Calu3 (cell line): Measurements from ENCODE around the gene NXNL1. TPM values are rescaled to one million over a fixed set of nuclear protein-coding genes. Genes with fewer than 3 reads are reported as not detected.

ENCODE experiments used
- BruUV-seq: library from RNA; stranded (reverse); fragments of 400-500 nt; replicated peaks from 2 replicates; lab custom pipeline; 2021; lab: Mats Ljungman, UMichigan
- CTCF ChIA-PET: fragments of 300-600 bp; sonication (Branson Sonifier 250); formaldehyde crosslinking; loops from one replicate; lab custom pipeline; 2022; ENCODE audit warnings: antibody characterized with exemption; lab: Charles Lee
- DNase-seq: peaks from one replicate; pipeline ENCODE4 v3.0.0; 2022
- H3K27ac Mint-ChIP-seq: one replicate; pipeline ENCODE4 v1.8.0; 2022; ENCODE audit warnings: mixed read lengths; ENCODE audit not compliant: unreplicated experiment
- H3K27me3 Mint-ChIP-seq: one replicate; pipeline ENCODE4 v1.8.0; 2022; ENCODE audit warnings: mixed read lengths; ENCODE audit not compliant: unreplicated experiment
- H3K36me3 Mint-ChIP-seq: one replicate; pipeline ENCODE4 v1.8.0; 2022; ENCODE audit warnings: mild to moderate bottlenecking, moderate library complexity, mixed read lengths; ENCODE audit not compliant: insufficient read depth, unreplicated experiment
- H3K4me1 Mint-ChIP-seq: one replicate; pipeline ENCODE4 v1.8.0; 2022; ENCODE audit warnings: mild to moderate bottlenecking, low read depth, mixed read lengths; ENCODE audit not compliant: unreplicated experiment
- H3K4me3 Mint-ChIP-seq: one replicate; pipeline ENCODE4 v1.8.0; 2022; ENCODE audit warnings: mild to moderate bottlenecking, low read depth, moderate library complexity, mixed read lengths; ENCODE audit not compliant: unreplicated experiment
- H3K9me3 Mint-ChIP-seq: one replicate; pipeline ENCODE4 v1.8.0; 2022; ENCODE audit warnings: low read depth, mixed read lengths; ENCODE audit not compliant: unreplicated experiment
- intact Hi-C: fragments of 100-400 bp; cut with micrococcal nuclease; formaldehyde crosslinking; loops from one replicate; pipeline ENCODE4 v1.10.0; 2022; ENCODE audit not compliant: unreplicated experiment
- total RNA-seq: library from RNA; stranded (reverse); gene quantifications from 2 replicates; pipeline ENCODE4 v1.2.3, GENCODE V29; 2022
- TF ChIP-seq, protein P1 (sequence below): fragments of 200-600 bp; IDR thresholded peaks from one replicate; pipeline ENCODE4 v1.8.0; 2022; ENCODE audit warnings: antibody characterized with exemption; ENCODE audit not compliant: unreplicated experiment

NXNL1 gene
- total RNA-seq, 1 experiment from 2014 or later, result not detected

DNA sequence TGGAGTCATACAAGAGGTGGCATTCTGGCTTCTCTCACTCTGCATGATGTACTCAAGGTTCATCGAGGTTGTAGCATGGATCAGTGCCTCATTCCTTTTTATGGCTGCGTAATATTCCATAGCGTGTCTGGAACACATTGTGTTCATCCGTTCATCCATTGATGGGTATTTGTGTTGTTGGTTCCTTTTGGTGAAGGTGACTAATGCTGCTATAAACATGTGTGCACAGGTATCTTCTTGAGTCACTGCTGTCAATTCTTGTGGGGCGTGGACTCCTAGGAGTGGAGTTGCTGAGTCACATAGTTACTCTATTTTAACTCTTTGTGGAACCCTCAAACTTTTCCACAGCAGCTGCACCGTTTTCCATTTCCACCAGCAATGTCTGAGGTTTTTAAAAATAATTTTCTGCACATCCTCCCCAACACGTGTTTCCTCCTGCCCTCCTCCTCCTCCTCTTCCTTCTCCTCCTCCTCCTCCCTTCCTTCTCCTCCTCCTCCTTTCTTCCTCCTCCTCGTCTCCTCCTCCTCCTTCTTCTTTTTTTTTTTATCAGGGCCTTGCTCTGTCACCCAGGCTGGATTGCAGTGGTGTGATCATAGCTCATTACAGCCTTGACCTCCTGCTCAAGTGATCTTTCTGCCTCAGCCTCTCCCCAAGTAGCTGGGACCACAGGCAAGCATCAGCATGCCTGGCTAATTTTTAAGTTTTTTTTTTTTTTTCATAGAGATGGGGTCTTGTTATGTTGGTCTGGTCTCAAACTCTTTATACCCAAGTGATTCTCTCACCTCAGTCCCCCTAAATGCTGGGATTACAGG, 10.3 kb downstream of the NXNL1 start:
- TF ChIP-seq, protein P1, sequence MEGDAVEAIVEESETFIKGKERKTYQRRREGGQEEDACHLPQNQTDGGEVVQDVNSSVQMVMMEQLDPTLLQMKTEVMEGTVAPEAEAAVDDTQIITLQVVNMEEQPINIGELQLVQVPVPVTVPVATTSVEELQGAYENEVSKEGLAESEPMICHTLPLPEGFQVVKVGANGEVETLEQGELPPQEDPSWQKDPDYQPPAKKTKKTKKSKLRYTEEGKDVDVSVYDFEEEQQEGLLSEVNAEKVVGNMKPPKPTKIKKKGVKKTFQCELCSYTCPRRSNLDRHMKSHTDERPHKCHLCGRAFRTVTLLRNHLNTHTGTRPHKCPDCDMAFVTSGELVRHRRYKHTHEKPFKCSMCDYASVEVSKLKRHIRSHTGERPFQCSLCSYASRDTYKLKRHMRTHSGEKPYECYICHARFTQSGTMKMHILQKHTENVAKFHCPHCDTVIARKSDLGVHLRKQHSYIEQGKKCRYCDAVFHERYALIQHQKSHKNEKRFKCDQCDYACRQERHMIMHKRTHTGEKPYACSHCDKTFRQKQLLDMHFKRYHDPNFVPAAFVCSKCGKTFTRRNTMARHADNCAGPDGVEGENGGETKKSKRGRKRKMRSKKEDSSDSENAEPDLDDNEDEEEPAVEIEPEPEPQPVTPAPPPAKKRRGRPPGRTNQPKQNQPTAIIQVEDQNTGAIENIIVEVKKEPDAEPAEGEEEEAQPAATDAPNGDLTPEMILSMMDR, result no peak
- BruUV-seq, result no TSS peak
- peak; percentile 14 for DNase-seq
- Mint-ChIP-seq H3K27me3 (peaks cover 15% of the 10 kb centered on the region), H3K36me3 (no peaks in the 10 kb centered on the region), H3K4me1 (no peaks in the 10 kb centered on the region), H3K4me3 (no peak overlapping the region), H3K9me3 (no peaks in the 10 kb centered on the region), H3K27ac (no peak overlapping the region)
- intact Hi-C loops, result loop anchor here (5.0 kb wide), 1 partner anchor 317 kb away; no protein-coding TSS in a partner anchor
- CTCF ChIA-PET, result interaction anchor here (0.7 kb wide), 1 partner anchor 9 kb away, joined by 6 read pairs; no protein-coding TSS in a partner anchor

DNA sequence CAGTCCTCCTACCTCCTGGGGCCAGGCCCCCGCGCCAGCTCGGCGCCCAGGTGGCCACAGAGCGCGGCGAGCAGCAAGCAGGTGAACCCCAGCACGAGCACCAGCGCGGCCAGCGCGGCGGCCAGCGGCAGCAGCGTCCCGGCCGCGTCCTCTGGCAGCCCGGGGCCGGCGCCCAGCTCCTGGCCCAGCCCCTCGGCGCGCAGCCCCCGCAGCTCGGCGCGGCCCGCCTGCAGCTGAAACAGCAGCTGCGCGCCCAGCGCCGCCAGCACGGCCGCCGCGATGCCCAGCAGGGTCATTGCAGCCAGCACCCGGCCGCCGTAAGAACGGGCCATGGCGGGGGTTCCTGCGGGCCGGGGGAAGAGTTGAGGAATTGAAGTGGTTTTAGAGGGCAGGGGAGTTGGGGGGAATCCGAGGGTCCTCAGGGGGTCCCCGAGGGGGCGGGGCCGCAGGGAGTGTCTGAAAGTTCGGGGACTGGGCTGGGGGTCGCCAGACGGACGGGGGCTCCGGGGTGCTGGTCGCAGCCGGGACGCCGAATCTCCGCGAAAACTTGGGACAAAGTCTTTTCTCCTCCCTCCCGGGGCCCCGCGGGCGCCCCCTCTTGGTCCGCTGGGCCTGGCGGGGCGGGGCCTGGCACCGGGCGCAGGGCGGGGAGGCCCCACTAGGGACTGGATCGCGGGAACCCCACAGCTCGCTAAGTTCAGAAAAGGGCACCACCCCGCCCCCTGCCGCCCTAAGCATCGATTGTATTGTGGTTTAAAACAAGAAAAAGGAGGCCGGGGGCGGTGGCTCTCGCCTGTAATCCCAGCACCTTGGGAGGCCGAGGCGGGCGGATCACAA, 12.4 kb downstream of the NXNL1 start, which contains the start of gene TMEM221:
TMEM221 (minus strand) TSS at position 538 of the 837 bp plus-strand sequence; CDS start at position 332, 206 bp downstream.
- peak; percentile 65 for DNase-seq
- Mint-ChIP-seq H3K36me3 (no peaks in the 10 kb centered on the region), H3K27me3 (no peaks in the 10 kb centered on the region), H3K27ac (no peak within 1 kb of the TSS), H3K9me3 (no peaks in the 10 kb centered on the region), H3K4me1 (no peaks in the 10 kb centered on the region), H3K4me3 (peak within 1 kb of the TSS; percentile 47)
- CTCF ChIA-PET, result interaction anchor here (0.8 kb wide), 2 partner anchors 23 to 36 kb away, joined by 4 read pairs; no protein-coding TSS in a partner anchor
- intact Hi-C loops, result no loop called here
- BruUV-seq, result no TSS peak
- TF ChIP-seq, protein P1, result peak; percentile 21

DNA sequence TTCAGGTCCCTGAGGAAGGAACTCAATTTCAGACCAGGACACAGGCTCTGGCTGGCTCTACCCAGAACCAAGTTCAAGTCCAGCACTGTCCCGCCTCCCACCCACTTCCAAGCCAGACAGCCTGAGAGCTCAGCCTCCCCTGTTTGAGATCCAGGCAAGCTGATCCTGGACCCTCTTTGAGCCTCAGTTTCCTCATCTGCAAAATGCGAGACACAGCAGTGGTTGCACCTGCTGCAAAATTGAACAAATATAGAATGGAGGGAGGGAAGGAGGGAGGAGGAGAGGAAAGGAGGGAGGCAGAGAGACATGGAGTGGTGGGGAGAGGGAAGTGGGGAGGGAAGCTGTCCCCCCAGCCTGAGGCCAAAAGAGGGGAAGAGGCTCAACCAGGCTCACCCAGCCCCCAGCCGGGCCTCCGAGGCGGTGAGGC, 13.0 kb downstream of the NXNL1 start:
- BruUV-seq, result no TSS peak
- Mint-ChIP-seq H3K36me3 (no peaks in the 10 kb centered on the region), H3K27ac (no peak overlapping the region), H3K4me1 (no peaks in the 10 kb centered on the region), H3K27me3 (no peaks in the 10 kb centered on the region), H3K9me3 (no peaks in the 10 kb centered on the region), H3K4me3 (no peak overlapping the region)
- CTCF ChIA-PET, result interaction anchor here (0.6 to 0.8 kb wide), 3 partner anchors 10 to 35 kb away, joined by 4 to 5 read pairs (median 4); no protein-coding TSS in a partner anchor
- intact Hi-C loops, result no loop called here
- TF ChIP-seq, protein P1, result no peak
- DNase-seq, result no peak

DNA sequence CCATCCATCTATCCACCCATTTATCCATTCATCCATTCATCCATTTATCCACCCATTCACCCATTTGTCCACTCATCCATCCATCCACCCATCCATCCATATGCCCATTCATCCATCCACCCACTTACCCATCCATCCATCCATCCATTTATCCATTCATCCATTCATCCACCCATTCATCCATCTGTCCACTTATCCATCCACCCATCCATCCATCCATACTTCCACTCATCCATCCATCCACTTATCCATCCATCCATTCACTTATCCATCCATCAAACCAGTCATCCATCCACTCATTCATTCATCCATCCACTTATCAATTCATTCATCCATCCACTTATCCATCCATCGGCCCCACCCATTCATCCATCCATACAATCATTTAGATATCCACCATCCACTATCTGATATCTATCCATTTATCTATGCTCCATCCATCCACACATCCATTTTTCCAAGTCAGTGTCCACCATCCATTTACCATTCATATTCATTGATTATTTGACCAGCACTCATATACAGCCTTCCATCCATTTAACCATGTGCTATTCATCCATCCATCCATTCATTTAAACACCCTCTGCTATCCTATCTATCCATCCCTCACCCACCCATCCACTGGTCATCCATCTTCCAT, 15.1 kb downstream of the NXNL1 start:
- Mint-ChIP-seq H3K4me1 (no peaks in the 10 kb centered on the region), H3K27me3 (no peaks in the 10 kb centered on the region), H3K4me3 (no peak overlapping the region), H3K27ac (no peak overlapping the region), H3K9me3 (no peaks in the 10 kb centered on the region), H3K36me3 (no peaks in the 10 kb centered on the region)
- TF ChIP-seq, protein P1, result no peak
- intact Hi-C loops, result no loop called here
- no peak for DNase-seq
- CTCF ChIA-PET, result no interaction called here
- BruUV-seq, result no TSS peak
